Measurements from ENCODE around the gene MRPL38. TPM values are rescaled to one million over a fixed set of nuclear protein-coding genes. Genes with fewer than 3 reads are reported as not detected.

Gene MRPL38
- total RNA-seq, 4 donors from 2014 or later = 24.9 to 46.0 (median 35.6) TPM

- DNase-seq (ENCODE audit: low spot score) (no peak), ATAC-seq (ENCODE audit: low FRiP score) (no peak)
- TF ChIP-seq CTCF (IDR thresholded peaks at IDR 0.05) = no peak
These were observed 6.6 kb downstream of the MRPL38 start for GRCh38 chr17:75898065-75898464.

- DNase-seq (ENCODE audit: low spot score) = no peak
These were observed 7.3 kb downstream of the MRPL38 start for GRCh38 chr17:75897160-75898019.

GRCh38 chr17:75896415-75897159 lies 8.1 kb downstream of the MRPL38 start, which contains the start of gene TRIM65:
Gene TRIM65 (minus strand): TSS chr17:75896951. CDS start chr17:75896937, 14 bp downstream.
- DNase-seq (ENCODE audit: low spot score) (no peak), ATAC-seq (ENCODE audit: low FRiP score) (peak; percentile 90)
- TF ChIP-seq CTCF (IDR thresholded peaks at IDR 0.05) = no peak

More at GRCh38 chr17:75897160-75898019, 7.3 kb downstream of the MRPL38 start:
- no peak for ATAC-seq (ENCODE audit: low FRiP score)
- TF ChIP-seq CTCF (IDR thresholded peaks at IDR 0.05) = no peak

DNA sequence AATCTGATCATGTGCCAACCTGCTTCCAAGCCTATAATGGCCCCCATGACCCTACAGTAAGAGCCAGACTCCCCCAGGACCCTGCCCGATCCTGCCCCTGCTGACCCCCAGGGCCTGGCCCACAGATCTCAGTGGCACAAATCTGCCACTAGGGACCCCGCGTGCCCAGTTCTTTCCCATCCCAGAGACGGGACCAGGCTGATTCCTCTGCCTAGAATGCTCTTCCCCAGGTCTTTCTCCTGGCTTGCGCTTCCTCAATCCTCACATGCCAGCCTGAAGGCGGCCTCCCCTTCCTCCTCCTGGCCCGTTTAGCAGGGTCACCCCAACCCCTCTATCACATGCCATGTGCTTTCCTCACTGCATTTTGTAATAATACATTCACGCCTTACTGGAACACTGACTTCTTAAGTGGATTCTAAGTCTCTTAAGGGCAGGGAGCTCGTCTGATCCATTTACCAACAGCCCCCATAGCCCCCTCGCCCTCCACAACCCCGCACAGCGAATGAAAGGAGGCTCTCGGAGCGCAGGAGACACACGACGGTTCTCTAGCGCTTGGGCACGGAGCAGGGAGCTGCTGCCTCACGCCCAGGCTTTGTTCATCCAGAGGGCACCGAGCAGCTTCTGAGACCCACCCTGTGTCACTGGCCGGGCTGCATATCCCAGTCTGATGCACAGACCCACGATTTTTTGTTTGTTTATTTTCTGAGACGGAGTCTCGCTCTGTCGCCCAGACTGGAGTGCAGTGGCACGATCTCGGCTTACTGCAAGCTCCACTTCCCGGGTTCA lies 9.1 kb downstream of the MRPL38 start:
- no peak for ATAC-seq (ENCODE audit: low FRiP score)
- no peak for DNase-seq (ENCODE audit: low spot score)
- TF ChIP-seq CTCF (IDR thresholded peaks at IDR 0.05) = no peak

- DNase-seq (ENCODE audit: low spot score) (no peak), ATAC-seq (ENCODE audit: low FRiP score) (no peak)
- TF ChIP-seq CTCF (IDR thresholded peaks at IDR 0.05) = no peak
These were observed 10.5 kb downstream of the MRPL38 start for GRCh38 chr17:75894049-75894733.

DNA sequence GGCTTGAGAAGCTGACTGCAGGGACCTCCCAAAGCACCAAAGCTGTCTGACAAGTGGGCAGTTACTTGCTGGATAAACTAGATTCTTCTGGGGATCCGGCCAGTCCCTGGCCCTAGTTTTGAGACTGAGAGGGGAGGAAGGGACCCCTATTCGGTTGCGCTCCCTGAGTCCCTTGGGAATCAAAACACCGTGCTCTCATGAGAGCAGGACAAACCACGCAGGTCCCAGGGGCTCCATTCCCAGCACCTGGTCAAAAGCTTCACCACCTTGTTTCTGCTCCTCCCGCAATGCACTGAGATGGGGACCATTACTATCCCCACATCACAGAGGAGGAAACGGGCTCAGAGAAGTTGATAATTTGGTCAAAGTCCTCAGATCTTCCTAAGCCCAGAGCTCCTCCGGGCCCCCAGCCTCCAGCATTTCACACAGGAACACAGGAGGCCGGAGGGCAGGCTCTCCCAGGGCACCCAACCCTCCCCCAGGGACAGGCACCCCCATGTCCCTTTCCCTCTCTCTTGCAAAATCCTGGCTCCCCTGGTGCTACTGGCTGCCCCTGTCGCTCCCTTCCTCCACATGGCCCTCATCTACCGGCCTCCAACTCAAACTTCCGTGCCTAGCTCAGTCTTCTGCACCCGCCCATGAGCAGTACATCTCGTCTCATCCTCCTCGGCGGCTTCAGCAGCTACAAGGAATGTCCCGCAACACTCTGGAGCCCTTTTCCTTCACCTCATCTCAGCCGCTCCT lies 11.2 kb downstream of the MRPL38 start:
- DNase-seq (ENCODE audit: low spot score) = no peak
- no peak for ATAC-seq (ENCODE audit: low FRiP score)
- TF ChIP-seq CTCF (IDR thresholded peaks at IDR 0.05) = no peak

Measured in omental fat pad (tissue), 4 donors.